ENCODE data around the gene CYLD. TPM values are rescaled to one million over a fixed set of nuclear protein-coding genes. Genes with fewer than 3 reads are reported as not detected.

CYLD gene
- total RNA-seq, 4 donors from 2014 or later = 17.6 to 65.8 (median 45.1) TPM

GRCh38 chr16:50791522-50791921 is 49.6 kb downstream of the CYLD start:
- Histone ChIP-seq H3K27ac (no peak overlapping the region), H3K4me1 (no peaks in the 10 kb centered on the region), H3K36me3 (no peaks in the 10 kb centered on the region), H3K27me3 (no peaks in the 10 kb centered on the region), H3K9me3 (no peaks in the 10 kb centered on the region), H3K4me3 (no peak overlapping the region)
- TF ChIP-seq POLR2A (IDR thresholded peaks at IDR 0.05) (no peak), CTCF (IDR thresholded peaks at IDR 0.05) (no peak)
- intact Hi-C loops (cut with DNase I; ENCODE audit: low total_unique reads) = no loop called here
- DNase-seq = no peak

GRCh38 chr16:50796829-50797228 is 54.9 kb downstream of the CYLD start:
- Histone ChIP-seq H3K4me3 (no peak overlapping the region), H3K27me3 (no peaks in the 10 kb centered on the region), H3K9me3 (no peaks in the 10 kb centered on the region), H3K27ac (no peak overlapping the region), H3K36me3 (no peaks in the 10 kb centered on the region), H3K4me1 (no peaks in the 10 kb centered on the region)
- no peak for DNase-seq
- intact Hi-C loops (cut with DNase I; ENCODE audit: low total_unique reads) = no loop called here
- TF ChIP-seq POLR2A (IDR thresholded peaks at IDR 0.05) (no peak), CTCF (IDR thresholded peaks at IDR 0.05) (no peak)

GRCh38 chr16:50797456-50797855 is 55.6 kb downstream of the CYLD start:
- H3K9me3 ChIP-seq = no peaks in the 10 kb centered on the region
- H3K36me3 ChIP-seq = no peaks in the 10 kb centered on the region
- intact Hi-C loops (cut with DNase I; ENCODE audit: low total_unique reads) = no loop called here
- TF ChIP-seq POLR2A (IDR thresholded peaks at IDR 0.05) (no peak), CTCF (IDR thresholded peaks at IDR 0.05) (no peak)
- no peak overlapping the region for H3K27ac ChIP-seq
- no peaks in the 10 kb centered on the region for H3K4me1 ChIP-seq
- no peak overlapping the region for H3K4me3 ChIP-seq
- no peak for DNase-seq
- no peaks in the 10 kb centered on the region for H3K27me3 ChIP-seq

GRCh38 chr16:50800074-50800473 is 58.2 kb downstream of the CYLD start:
- H3K36me3 ChIP-seq = no peaks in the 10 kb centered on the region
- no peak overlapping the region for H3K4me3 ChIP-seq
- no peak overlapping the region for H3K27ac ChIP-seq
- DNase-seq = no peak
- no peak for TF ChIP-seq CTCF (IDR thresholded peaks at IDR 0.05)
- TF ChIP-seq POLR2A (IDR thresholded peaks at IDR 0.05) = no peak
- no peaks in the 10 kb centered on the region for H3K4me1 ChIP-seq
- no peaks in the 10 kb centered on the region for H3K9me3 ChIP-seq
- intact Hi-C loops (cut with DNase I; ENCODE audit: low total_unique reads) = no loop called here
- no peaks in the 10 kb centered on the region for H3K27me3 ChIP-seq

- H3K9me3 ChIP-seq = no peaks in the 10 kb centered on the region
- H3K36me3 ChIP-seq = no peaks in the 10 kb centered on the region
- H3K27ac ChIP-seq = no peak overlapping the region
- H3K4me1 ChIP-seq = no peaks in the 10 kb centered on the region
- no peak for DNase-seq
- TF ChIP-seq POLR2A (IDR thresholded peaks at IDR 0.05) = no peak
- no peak for TF ChIP-seq CTCF (IDR thresholded peaks at IDR 0.05)
- intact Hi-C loops (cut with DNase I; ENCODE audit: low total_unique reads) = no loop called here
- no peaks in the 10 kb centered on the region for H3K27me3 ChIP-seq
- H3K4me3 ChIP-seq = no peak overlapping the region
Observed at GRCh38 chr16:50801036-50801435, 59.1 kb downstream of the CYLD start.
